ENCODE data around the gene NT5C2. TPM values are rescaled to one million over a fixed set of nuclear protein-coding genes. Genes with fewer than 3 reads are reported as not detected.

NT5C2 gene
- total RNA-seq, 4 donors from 2014 or later: 36.0 to 53.6 (median 40.8) TPM

GRCh38 chr10:103111031-103111917, 81.8 kb downstream of the NT5C2 start:
- intact Hi-C loops (cut with DNase I; ENCODE audit: low total_unique reads): no loop called here
- no peak overlapping the region for H3K4me3 ChIP-seq (ENCODE audit: low read depth, poor library complexity, severe bottlenecking)
- WGBS, 2 donors: 36 to 38% methylated on average over 2 of the region's 2 CpGs
- TF ChIP-seq CTCF (IDR thresholded peaks at IDR 0.05): no peak
- no peak for TF ChIP-seq POLR2A (IDR thresholded peaks at IDR 0.05)
- no peak for DNase-seq (ENCODE audit: low spot score in 2 of 2)

- TF ChIP-seq CTCF (IDR thresholded peaks at IDR 0.05): no peak
- TF ChIP-seq POLR2A (IDR thresholded peaks at IDR 0.05): no peak
- intact Hi-C loops (cut with DNase I; ENCODE audit: low total_unique reads): no loop called here
- DNase-seq (ENCODE audit: low spot score in 2 of 2): no peak
- no peak overlapping the region for H3K4me3 ChIP-seq (ENCODE audit: low read depth, poor library complexity, severe bottlenecking)
Measured at GRCh38 chr10:103110407-103110806, 82.7 kb downstream of the NT5C2 start.

GRCh38 chr10:103109821-103110220, 83.3 kb downstream of the NT5C2 start:
- intact Hi-C loops (cut with DNase I; ENCODE audit: low total_unique reads): no loop called here

GRCh38 chr10:103106539-103106938, 86.5 kb downstream of the NT5C2 start:
- no peak for DNase-seq (ENCODE audit: low spot score in 2 of 2)
- no peak overlapping the region for H3K4me3 ChIP-seq (ENCODE audit: low read depth, poor library complexity, severe bottlenecking)
- TF ChIP-seq POLR2A (IDR thresholded peaks at IDR 0.05) (no peak), CTCF (IDR thresholded peaks at IDR 0.05) (no peak)
- intact Hi-C loops (cut with DNase I; ENCODE audit: low total_unique reads): no loop called here

More at GRCh38 chr10:103109821-103110220, 83.3 kb downstream of the NT5C2 start:
- no peak for DNase-seq (ENCODE audit: low spot score in 2 of 2)
- no peak for TF ChIP-seq CTCF (IDR thresholded peaks at IDR 0.05)
- no peak for TF ChIP-seq POLR2A (IDR thresholded peaks at IDR 0.05)
- H3K4me3 ChIP-seq (ENCODE audit: low read depth, poor library complexity, severe bottlenecking): no peak overlapping the region
- 89 to 96% methylated on average over 2 of the region's 2 CpGs for WGBS, 2 donors

- intact Hi-C loops (cut with DNase I; ENCODE audit: low total_unique reads): no loop called here
- no peak overlapping the region for H3K4me3 ChIP-seq (ENCODE audit: low read depth, poor library complexity, severe bottlenecking)
- no peak for TF ChIP-seq POLR2A (IDR thresholded peaks at IDR 0.05)
- no peak for TF ChIP-seq CTCF (IDR thresholded peaks at IDR 0.05)
- DNase-seq (ENCODE audit: low spot score in 2 of 2): no peak
- 91 to 98% methylated on average over 1 of the region's 1 CpG for WGBS, 2 donors
Measured at GRCh38 chr10:103105462-103105861, 87.6 kb downstream of the NT5C2 start.

Data from lower leg skin (tissue), 4 donors.